ENCODE results near the gene AVPI1. TPM values are rescaled to one million over a fixed set of nuclear protein-coding genes. Genes with fewer than 3 reads are reported as not detected.
"Not testable (repeated sequence)": the region's sequence is repeated elsewhere in the genome, so short reads cannot be mapped to it uniquely, and the experiment has no call there.

Gene AVPI1
- total RNA-seq, 1 donor from 2014 or later: 20.5 TPM

- no peaks in the 10 kb centered on the region for H3K9me3 ChIP-seq
- H3K36me3 ChIP-seq: peaks cover 6% of the 10 kb centered on the region
- TF ChIP-seq CTCF (IDR thresholded peaks at IDR 0.05): no peak
- no peaks in the 10 kb centered on the region for H3K27me3 ChIP-seq
- ATAC-seq (peak; percentile 99), DNase-seq (peak; percentile 99)
- peak within 1 kb of the TSS; percentile 83 for H3K4me3 ChIP-seq
- peaks cover 17% of the 10 kb centered on the region for H3K4me1 ChIP-seq
- intact Hi-C loops (cut with DNase I): no loop called here
- H3K27ac ChIP-seq: peak within 1 kb of the TSS; percentile 85
Observed at GRCh38 chr10:97640174-97640867, 46.7 kb downstream of the AVPI1 start, which contains the start of gene PI4K2A. Gene PI4K2A, plus strand, starts transcription at chr10:97640671. Its CDS starts 72 bp downstream, at chr10:97640743.

GRCh38 chr10:97639090-97639489 lies 48.0 kb downstream of the AVPI1 start:
- intact Hi-C loops (cut with DNase I); H3K4me3 ChIP-seq; ATAC-seq: not testable (repeated sequence)

GRCh38 chr10:97635577-97635976 lies 51.5 kb downstream of the AVPI1 start:
- no peak for ATAC-seq
- Histone ChIP-seq H3K36me3 (no peaks in the 10 kb centered on the region), H3K27me3 (no peaks in the 10 kb centered on the region), H3K4me3 (no peak overlapping the region), H3K9me3 (no peaks in the 10 kb centered on the region), H3K4me1 (peaks cover 4% of the 10 kb centered on the region), H3K27ac (no peak overlapping the region)
- no peak for TF ChIP-seq CTCF (IDR thresholded peaks at IDR 0.05)
- DNase-seq: no peak
- intact Hi-C loops (cut with DNase I): no loop called here

More at GRCh38 chr10:97639090-97639489, 48.0 kb downstream of the AVPI1 start:
- not testable (repeated sequence) for H3K9me3 ChIP-seq, H3K27me3 ChIP-seq, H3K27ac ChIP-seq, H3K36me3 ChIP-seq, DNase-seq
- H3K4me1 ChIP-seq: peaks cover 17% of the 10 kb centered on the region

- DNase-seq (no peak), ATAC-seq (peak; percentile 46)
- no peaks in the 10 kb centered on the region for H3K9me3 ChIP-seq
- H3K36me3 ChIP-seq: no peaks in the 10 kb centered on the region
- intact Hi-C loops (cut with DNase I): no loop called here
- H3K27me3 ChIP-seq: no peaks in the 10 kb centered on the region
- peak overlapping the region; percentile 70 for H3K27ac ChIP-seq
- H3K4me3 ChIP-seq: peak overlapping the region; percentile 81
- H3K4me1 ChIP-seq: peaks cover 4% of the 10 kb centered on the region
- peak; percentile 26 for TF ChIP-seq CTCF (IDR thresholded peaks at IDR 0.05)
Observed at GRCh38 chr10:97633921-97634320, 53.1 kb downstream of the AVPI1 start.

- Histone ChIP-seq H3K9me3 (no peaks in the 10 kb centered on the region), H3K4me1 (peaks cover 4% of the 10 kb centered on the region), H3K27ac (peak within 1 kb of the TSS; percentile 70), H3K4me3 (peak within 1 kb of the TSS; percentile 81), H3K27me3 (no peaks in the 10 kb centered on the region), H3K36me3 (no peaks in the 10 kb centered on the region)
- DNase-seq (peak; percentile 96), ATAC-seq (peak; percentile 100)
- no peak for TF ChIP-seq CTCF (IDR thresholded peaks at IDR 0.05)
- intact Hi-C loops (cut with DNase I): no loop called here
Observed at GRCh38 chr10:97632949-97633884, 53.8 kb downstream of the AVPI1 start, which contains the start of gene MORN4. Gene MORN4, minus strand, starts transcription at chr10:97633500. Its CDS starts 13,847 bp downstream, at chr10:97619653.

GRCh38 chr10:97631098-97631497 lies 55.9 kb downstream of the AVPI1 start:
- intact Hi-C loops (cut with DNase I): no loop called here
- Histone ChIP-seq H3K27me3 (no peaks in the 10 kb centered on the region), H3K4me1 (peaks cover 4% of the 10 kb centered on the region), H3K36me3 (no peaks in the 10 kb centered on the region), H3K27ac (no peak overlapping the region), H3K4me3 (no peak overlapping the region), H3K9me3 (no peaks in the 10 kb centered on the region)
- ATAC-seq: no peak
- no peak for TF ChIP-seq CTCF (IDR thresholded peaks at IDR 0.05)
- no peak for DNase-seq

Measured in upper lobe of right lung (tissue), 1 donor.